HepG2 (cell line): ENCODE data around the gene SPNS1. TPM values are rescaled to one million over a fixed set of nuclear protein-coding genes. Genes with fewer than 3 reads are reported as not detected.

Experiments
- ATAC-seq: fragments of 200-7000 bp; cut with Tn5 transposase; 3 replicates; pipeline ENCODE4 v1.9.1; 2020; ENCODE audit warnings: mild to moderate bottlenecking, moderate library complexity
- BruUV-seq: library from RNA; stranded (reverse); fragments of 400-500 nt; replicated peaks from 2 replicates; lab custom pipeline; 2021; lab: Mats Ljungman, UMichigan
- CTCF ChIA-PET: fragments of 300-600 bp; formaldehyde crosslinking; extraction: SDS; loops from one replicate; lab custom pipeline; 2021; ENCODE audit warnings: low total read pairs, inconsistent platforms, low intra/inter-chr PET ratio; lab: Yijun Ruan, JAX
- POLR2A ChIA-PET: fragments of 350-600 bp; sonication (Branson Sonifier 250); formaldehyde crosslinking; loops from one replicate; lab custom pipeline; 2020; ENCODE audit warnings: antibody characterized with exemption, inconsistent platforms; lab: Yijun Ruan, JAX
- DNase-seq: peaks from one replicate; pipeline ENCODE4 v3.0.0-alpha.2; 2015; ENCODE audit warnings: low spot score
- FAIRE-seq: peaks from 3 replicates; lab custom pipeline; 2011; peaks lifted over from hg19 to GRCh38; lab: Jason Lieb, UNC
- H2AFZ ChIP-seq: one replicate; pipeline ENCODE4 v1.6.1; 2011; ENCODE audit warnings: low read length, inconsistent platforms
- H3K27ac ChIP-seq: fragments of 300-600 bp; 3 replicates; pipeline ENCODE4 v1.8.0; 2011; ENCODE audit warnings: mixed run types, mild to moderate bottlenecking, mixed read lengths, low read length, inconsistent platforms; ENCODE audit not compliant: insufficient read depth; ENCODE audit errors: extremely low read length
- H3K27me3 ChIP-seq, 2 experiments: fragments of 200-600 bp in 1 of 2; 2 replicates in 1 of 2; 3 replicates in 1 of 2; pipeline versions ENCODE4 v1.6.0 to v1.8.0; 2011; ENCODE audit warnings: low read length in 2 of 2, mild to moderate bottlenecking in 2 of 2, moderate library complexity in 2 of 2, inconsistent platforms in 1 of 2; ENCODE audit not compliant: insufficient read depth in 2 of 2, control insufficient read depth in 1 of 2
- H3K36me3 ChIP-seq, 2 experiments: fragments of 200-600 bp in 1 of 2; replicated peaks in 1 of 2; 2 replicates in 1 of 2; 3 replicates in 1 of 2; pipeline versions ENCODE4 v1.5.1 to v1.8.0; 2011; ENCODE audit warnings: low read length in 2 of 2, inconsistent platforms in 1 of 2; ENCODE audit not compliant: insufficient read depth in 2 of 2, control insufficient read depth in 1 of 2
- H3K4me1 ChIP-seq: 2 replicates; pipeline ENCODE4 v1.5.1; 2012; ENCODE audit warnings: low read length, inconsistent platforms; ENCODE audit not compliant: insufficient read depth
- H3K4me2 ChIP-seq: 2 replicates; pipeline ENCODE4 v1.6.0; 2011; ENCODE audit warnings: low read depth, low read length, inconsistent platforms
- H3K4me3 ChIP-seq, 3 experiments: fragments of 200-600 bp in 1 of 3; sonication (generic), shearing (Covaris generic) in 1 of 3; replicated peaks in 1 of 3; 2 replicates each; pipeline ENCODE4 v1.5.1; 2011 to 2016; ENCODE audit warnings: low read length in 3 of 3, inconsistent platforms in 2 of 3, low read depth in 2 of 3, mild to moderate bottlenecking in 2 of 3, control low read depth in 1 of 3, mixed read lengths in 1 of 3; ENCODE audit not compliant: insufficient read depth in 1 of 3
- H3K79me2 ChIP-seq: one replicate; pipeline ENCODE4 v1.6.1; 2011; ENCODE audit warnings: low read length, inconsistent platforms; ENCODE audit not compliant: insufficient read depth
- H3K9ac ChIP-seq: 2 replicates; pipeline ENCODE4 v1.6.0; 2011; ENCODE audit warnings: mild to moderate bottlenecking, low read depth, low read length, inconsistent platforms; ENCODE audit not compliant: insufficient read depth
- H3K9me3 ChIP-seq: 2 replicates; pipeline ENCODE4 v1.5.1; 2012; ENCODE audit warnings: mild to moderate bottlenecking, low read length
- H4K20me1 ChIP-seq: 2 replicates; pipeline ENCODE4 v1.6.0; 2011; ENCODE audit warnings: inconsistent platforms, mild to moderate bottlenecking, low read length, moderate library complexity; ENCODE audit not compliant: insufficient read depth
- AGO2 ChIP-seq: fragments of 200-400 bp; formaldehyde crosslinking; optimal IDR thresholded peaks from 2 replicates; pipeline ENCODE3; 2017; ENCODE audit warnings: mild to moderate bottlenecking, low read depth, low read length, moderate library complexity
- CAMTA2 ChIP-seq: sonication (generic); formaldehyde crosslinking; IDR thresholded peaks from 2 replicates; pipeline ENCODE4 v1.4.0; 2020; ENCODE audit warnings: mild to moderate bottlenecking, missing genetic modification reagents, borderline replicate concordance
- RBFOX2 ChIP-seq: fragments of 200-400 bp; formaldehyde crosslinking; IDR thresholded peaks from 2 replicates; pipeline ENCODE4 v1.6.1; 2017; ENCODE audit warnings: low read depth, mild to moderate bottlenecking, low read length
- RFX5 ChIP-seq: IDR thresholded peaks from 2 replicates; pipeline ENCODE4 v1.6.1; 2011; ENCODE audit warnings: low read depth, low read length, improper control_type of control experiment
- ZNF276 ChIP-seq: sonication (generic); formaldehyde crosslinking; IDR thresholded peaks from 2 replicates; pipeline ENCODE4 v1.4.0; 2020; ENCODE audit warnings: mild to moderate bottlenecking, low read depth, missing genetic modification reagents
- ZNF770 ChIP-seq: sonication (generic); formaldehyde crosslinking; IDR thresholded peaks from 2 replicates; pipeline ENCODE4 v1.5.0; 2020; ENCODE audit warnings: mild to moderate bottlenecking, missing genetic modification reagents
- WGBS: methylation state at CpG from one replicate; pipeline ENCODE4 v1.1.6; 2017; ENCODE audit warnings: low lambda C conversion rate; 5-methylcytosine and 5-hydroxymethylcytosine counted together
- in situ Hi-C: cut with HindIII; loops from 2 replicates; pipeline ENCODE4 v1.10.0; 2017; ENCODE audit warnings: low pct_unique_long_range_greater_than_20kb; ENCODE audit not compliant: extremely low pct_ligation_motif_present
- intact Hi-C: fragments of 100-400 bp; cut with micrococcal nuclease; formaldehyde crosslinking; loops from one replicate; pipeline ENCODE4 v1.10.0; 2022; ENCODE audit not compliant: unreplicated experiment
- polyA plus RNA-seq, 8 experiments: library from polyadenylated mRNA; depleted of rRNA in 3 of 8; stranded (reverse) in 7 of 8; unstranded in 1 of 8; fragments of >200 nt; fragmentation: Illumina TruSeq in 4 of 8; extraction: Trizol in 4 of 8; gene quantifications; 2 replicates each; pipeline versions ENCODE4 v1.2.1 to v1.2.3, GENCODE V29; 2011 to 2016; ENCODE audit warnings: low read depth in 4 of 8, missing spikeins in 1 of 8, mixed read lengths in 1 of 8; ENCODE audit not compliant: insufficient read depth in 1 of 8
- total RNA-seq, 5 experiments: library from RNA; depleted of rRNA; stranded (reverse); fragments of >200 nt; fragmentation: Illumina TruSeq; extraction: Trizol; gene quantifications; 2 replicates each; pipeline ENCODE4 v1.2.3, GENCODE V29; 2016; ENCODE audit warnings: low read depth in 1 of 5
- TF ChIP-seq, protein P1 (sequence below): sonication (generic); formaldehyde crosslinking; IDR thresholded peaks from 2 replicates; pipeline ENCODE4 v1.8.1; 2023; ENCODE audit warnings: mild to moderate bottlenecking, missing genetic modification reagents

SPNS1 gene
- total and polyA plus RNA-seq, 2 of the 13 experiments (the other 11 are each of a cell fraction or from before 2014, with no cell fraction given), result 25.6 to 38.8 TPM

DNA sequence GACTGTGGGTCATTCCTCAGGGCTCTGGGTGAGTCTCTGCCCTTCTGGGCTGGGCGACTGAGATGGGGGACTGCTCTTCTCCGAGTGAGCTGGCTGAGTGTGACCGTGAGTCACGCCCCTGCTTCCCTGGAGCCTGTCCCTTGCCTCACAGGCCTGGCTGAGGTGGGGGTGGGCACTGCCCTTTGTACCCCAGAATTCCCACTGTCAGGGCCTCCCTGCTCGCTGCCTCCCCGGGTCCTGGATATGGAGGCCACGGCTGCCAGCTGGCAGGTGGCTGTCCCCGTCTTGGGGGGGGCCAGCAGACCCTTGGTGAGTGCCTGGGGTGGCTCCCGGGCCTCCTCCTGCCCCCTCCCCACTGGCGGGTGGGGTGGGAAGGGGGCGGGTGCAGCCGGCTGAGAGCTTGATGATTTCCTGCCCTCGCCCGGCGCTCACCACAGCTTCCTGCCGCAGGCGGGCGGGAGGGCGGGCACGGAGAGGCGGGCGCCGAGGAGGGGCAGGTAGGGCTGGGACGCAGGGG lies 10.1 kb downstream of the SPNS1 start, which contains the start of gene LAT:
Gene LAT (plus strand): TSS at position 434 of the 517 bp plus-strand sequence. CDS start 366 bp downstream, outside the sequence.
- intact Hi-C loops (no loop called here), in situ Hi-C loops (no loop called here)
- no peak for FAIRE-seq
- H3K36me3 ChIP-seq, result peaks cover 15 to 45% of the 10 kb centered on the region in 2 experiments
- H3K9me3 ChIP-seq, result no peaks in the 10 kb centered on the region
- no peak within 1 kb of the TSS for H3K27ac ChIP-seq
- H4K20me1 ChIP-seq, result no peaks in the 10 kb centered on the region; the same call in 1 of the 2 replicates
- no peaks in the 10 kb centered on the region for H3K79me2 ChIP-seq
- H3K4me3 ChIP-seq, result no peak within 1 kb of the TSS
- H3K27me3 ChIP-seq, result no peaks in the 10 kb centered on the region
- 93% methylated on average over 12 of the region's 24 CpGs for WGBS
- no peak for DNase-seq
- H3K9ac ChIP-seq, result no peak within 1 kb of the TSS
- no peak within 1 kb of the TSS for H3K4me2 ChIP-seq
- TF ChIP-seq ZNF770 (CRISPR knock-in tag) (peak; percentile 40; the same call in 1 of the 2 replicates), RFX5 (no peak), ZNF276 (CRISPR knock-in tag) (no peak), RBFOX2 (0 out of 2 replicates have a peak, but pooled peaks have one; percentile 14), AGO2 (peak; percentile 10), CAMTA2 (CRISPR knock-in tag) (no peak)
- TF ChIP-seq, protein P1, sequence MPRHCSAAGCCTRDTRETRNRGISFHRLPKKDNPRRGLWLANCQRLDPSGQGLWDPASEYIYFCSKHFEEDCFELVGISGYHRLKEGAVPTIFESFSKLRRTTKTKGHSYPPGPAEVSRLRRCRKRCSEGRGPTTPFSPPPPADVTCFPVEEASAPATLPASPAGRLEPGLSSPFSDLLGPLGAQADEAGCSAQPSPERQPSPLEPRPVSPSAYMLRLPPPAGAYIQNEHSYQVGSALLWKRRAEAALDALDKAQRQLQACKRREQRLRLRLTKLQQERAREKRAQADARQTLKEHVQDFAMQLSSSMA (CRISPR knock-in tag), result no peak
- CTCF ChIA-PET, result no interaction called here
- no TSS peak for BruUV-seq
- no peaks in the 10 kb centered on the region for H3K4me1 ChIP-seq
- POLR2A ChIA-PET, result interaction anchor here (1.0 kb wide), 1 partner anchor 34 kb away, joined by 3 read pairs; the partner anchor contains the start of gene NFATC2IP
- peak; percentile 9; the same call in 2 of the 3 replicates for ATAC-seq
- H2AFZ ChIP-seq, result no peak within 1 kb of the TSS
